H1 (cell line): ENCODE measurements around the gene IL1RAP.

Source experiments
- CTCF ChIP-seq, 3 experiments: IDR thresholded peaks; 1 replicate in 2 of 3; 2 replicates in 1 of 3; pipeline versions ENCODE4 v1.5.1 to v1.6.1; 2011; ENCODE audit warnings: low read length in 3 of 3, mild to moderate bottlenecking in 3 of 3, inconsistent platforms in 2 of 3, low read depth in 1 of 3, moderate library complexity in 1 of 3; ENCODE audit not compliant: insufficient read depth in 1 of 3; ENCODE audit errors: control extremely low read depth in 1 of 3
- EZH2 ChIP-seq: fragments of 200-600 bp; sonication (generic); IDR thresholded peaks from 2 replicates; pipeline ENCODE4 v1.7.1; 2012; ENCODE audit warnings: low read depth, mild to moderate bottlenecking, moderate library complexity, low read length, inconsistent platforms; ENCODE audit not compliant: severe bottlenecking

- TF ChIP-seq EZH2 (peak; percentile 45), CTCF (IDR thresholded peaks at IDR 0.05; ENCODE audit: control extremely low read depth in 1 of 3, insufficient read depth in 1 of 3, low read depth in 1 of 3, low read length in 3 of 3) (peak; percentile 66 to 94 (median 67))
Observed at GRCh38 chr3:190513409-190514370, at the start of gene IL1RAP.
